ENCODE data around the gene SETD3. TPM values are rescaled to one million over a fixed set of nuclear protein-coding genes. Genes with fewer than 3 reads are reported as not detected.

SETD3 gene
- total and polyA plus RNA-seq, 2 of the 8 experiments (the other 6 are each of a cell fraction or from before 2014, with no cell fraction given) = 24.0 to 64.0 TPM

- no peak for TF ChIP-seq ZNF274 (IDR thresholded peaks at IDR 0.05; ENCODE audit: borderline replicate concordance, extremely low read depth, low read length)
- no peak for TF ChIP-seq MAFK (IDR thresholded peaks at IDR 0.05; ENCODE audit: low read depth, low read length)
- no peak for TF ChIP-seq SP1 (IDR thresholded peaks at IDR 0.05; ENCODE audit: low read depth, low read length)
- no peak for TF ChIP-seq BRCA1 (IDR thresholded peaks at IDR 0.05; ENCODE audit: low read depth, low read length)
- TF ChIP-seq HDAC2 (IDR thresholded peaks at IDR 0.05; ENCODE audit: borderline replicate concordance in 1 of 2, low read depth in 2 of 2, low read length in 2 of 2) = no peak
- no peak for TF ChIP-seq SAP30 (IDR thresholded peaks at IDR 0.05; ENCODE audit: insufficient read depth, insufficient replicate concordance, low read length)
Measured at GRCh38 chr14:99506276-99506675, 25.6 kb upstream of the SETD3 start (continued).

Measured in H1 (cell line).